ENCODE data around the gene MRPL42. TPM values are rescaled to one million over a fixed set of nuclear protein-coding genes. Genes with fewer than 3 reads are reported as not detected.
A peak's percentile ranks its signal among the peaks of the same experiment; 100 is the strongest.
"Not testable (repeated sequence)": the region's sequence is repeated elsewhere in the genome, so short reads cannot be mapped to it uniquely, and the experiment has no call there.

Gene MRPL42
- total RNA-seq (2014; rRNA removed; shearing (Covaris generic)): 178 and 180 TPM in 2 replicates
- polyA plus RNA-seq (2014; cell fraction: nucleus; rRNA removed): 78.4 and 81.8 TPM in 2 replicates

GRCh38 chr12:93467351-93468007 lies at the start of gene MRPL42:
Gene MRPL42, plus strand, starts transcription at chr12:93467514. Its CDS starts 1,772 bp downstream, at chr12:93469286.
- DNase-seq (ENCODE audit: extremely low read depth, low read depth): peak; percentile 81

GRCh38 chr12:93417967-93418480 lies 49.3 kb upstream of the MRPL42 start:
- no peak for DNase-seq (ENCODE audit: extremely low read depth, low read depth)

GRCh38 chr12:93419388-93420034 lies 47.8 kb upstream of the MRPL42 start:
- DNase-seq (ENCODE audit: extremely low read depth, low read depth): peak; percentile 38

- DNase-seq (ENCODE audit: extremely low read depth, low read depth): no peak
Observed at GRCh38 chr12:93422050-93422449, 45.3 kb upstream of the MRPL42 start.

GRCh38 chr12:93425736-93426411 lies 41.4 kb upstream of the MRPL42 start:
- no peak for DNase-seq (ENCODE audit: extremely low read depth, low read depth)

GRCh38 chr12:93426412-93426805 lies 40.9 kb upstream of the MRPL42 start:
- no peak for DNase-seq (ENCODE audit: extremely low read depth, low read depth)

- DNase-seq (ENCODE audit: extremely low read depth, low read depth): no peak
Observed at GRCh38 chr12:93427779-93428564, 39.3 kb upstream of the MRPL42 start.

GRCh38 chr12:93429448-93429847 lies 37.9 kb upstream of the MRPL42 start:
- no peak for DNase-seq (ENCODE audit: extremely low read depth, low read depth)

- DNase-seq (ENCODE audit: extremely low read depth, low read depth): no peak
Observed at GRCh38 chr12:93429852-93430251, 37.5 kb upstream of the MRPL42 start.

GRCh38 chr12:93430280-93430679 lies 37.0 kb upstream of the MRPL42 start:
- DNase-seq (ENCODE audit: extremely low read depth, low read depth): no peak

GRCh38 chr12:93432031-93432430 lies 35.3 kb upstream of the MRPL42 start:
- DNase-seq (ENCODE audit: extremely low read depth, low read depth): not testable (repeated sequence)

GRCh38 chr12:93434256-93434865 lies 33.0 kb upstream of the MRPL42 start:
- no peak for DNase-seq (ENCODE audit: extremely low read depth, low read depth)

- DNase-seq (ENCODE audit: extremely low read depth, low read depth): no peak
Observed at GRCh38 chr12:93438266-93439050, 28.9 kb upstream of the MRPL42 start.

GRCh38 chr12:93440043-93440835 lies 27.1 kb upstream of the MRPL42 start:
- no peak for DNase-seq (ENCODE audit: extremely low read depth, low read depth)

GRCh38 chr12:93441081-93441616 lies 26.2 kb upstream of the MRPL42 start:
- no peak for DNase-seq (ENCODE audit: extremely low read depth, low read depth)

GRCh38 chr12:93441617-93442410 lies 25.5 kb upstream of the MRPL42 start, which contains the start of gene UBE2N:
Gene UBE2N, minus strand, starts transcription at chr12:93441947. Its CDS starts 63 bp downstream, at chr12:93441884.
- peak; percentile 91 for DNase-seq (ENCODE audit: extremely low read depth, low read depth)
